Activated CD8-positive, alpha-beta memory T cell treated with anti-CD3 and anti-CD28 coated beads, Interleukin-2, amount 10 ng/mL, durations not matched to agents 7 days and 5 days (primary cell): ENCODE measurements around the gene AMN1. TPM values are rescaled to one million over a fixed set of nuclear protein-coding genes. Genes with fewer than 3 reads are reported as not detected.
"Not testable (repeated sequence)": the region's sequence is repeated elsewhere in the genome, so short reads cannot be mapped to it uniquely, and the experiment has no call there.

Experiments used
- ATAC-seq: fragments of 150-1000 bp; cut with Tn5 transposase; one replicate; pipeline ENCODE4 v1.10.0; 2021; ENCODE audit warnings: moderate library complexity
- CTCF ChIA-PET: fragments of 350-600 bp; sonication (Branson Sonifier 250); formaldehyde crosslinking; loops from one replicate; lab custom pipeline; 2021; ENCODE audit warnings: antibody characterized with exemption; lab: Charles Lee
- DNase-seq: peaks from one replicate; pipeline ENCODE4 v3.0.0-alpha.2; 2020
- H3K27ac Mint-ChIP-seq: one replicate; pipeline ENCODE4 v1.8.0; 2021; ENCODE audit warnings: mild to moderate bottlenecking, mixed read lengths
- H3K27me3 Mint-ChIP-seq: one replicate; pipeline ENCODE4 v1.8.0; 2021; ENCODE audit warnings: mixed read lengths
- H3K36me3 Mint-ChIP-seq: one replicate; pipeline ENCODE4 v1.8.0; 2021; ENCODE audit warnings: mild to moderate bottlenecking, mixed read lengths
- H3K4me1 Mint-ChIP-seq: one replicate; pipeline ENCODE4 v1.8.0; 2021; ENCODE audit warnings: mixed read lengths
- H3K4me3 Mint-ChIP-seq: one replicate; pipeline ENCODE4 v1.8.0; 2021; ENCODE audit warnings: mild to moderate bottlenecking, moderate library complexity, mixed read lengths
- H3K9me3 Mint-ChIP-seq: one replicate; pipeline ENCODE4 v1.8.0; 2022; ENCODE audit warnings: low read depth, mixed read lengths
- total RNA-seq, 2 experiments: library from RNA; stranded (reverse); gene quantifications; one replicate each; pipeline ENCODE4 v1.2.3, GENCODE V29; 2021

AMN1 gene
- total RNA-seq, 2 experiments from 2014 or later, result 3.1 to 3.9 TPM

DNA sequence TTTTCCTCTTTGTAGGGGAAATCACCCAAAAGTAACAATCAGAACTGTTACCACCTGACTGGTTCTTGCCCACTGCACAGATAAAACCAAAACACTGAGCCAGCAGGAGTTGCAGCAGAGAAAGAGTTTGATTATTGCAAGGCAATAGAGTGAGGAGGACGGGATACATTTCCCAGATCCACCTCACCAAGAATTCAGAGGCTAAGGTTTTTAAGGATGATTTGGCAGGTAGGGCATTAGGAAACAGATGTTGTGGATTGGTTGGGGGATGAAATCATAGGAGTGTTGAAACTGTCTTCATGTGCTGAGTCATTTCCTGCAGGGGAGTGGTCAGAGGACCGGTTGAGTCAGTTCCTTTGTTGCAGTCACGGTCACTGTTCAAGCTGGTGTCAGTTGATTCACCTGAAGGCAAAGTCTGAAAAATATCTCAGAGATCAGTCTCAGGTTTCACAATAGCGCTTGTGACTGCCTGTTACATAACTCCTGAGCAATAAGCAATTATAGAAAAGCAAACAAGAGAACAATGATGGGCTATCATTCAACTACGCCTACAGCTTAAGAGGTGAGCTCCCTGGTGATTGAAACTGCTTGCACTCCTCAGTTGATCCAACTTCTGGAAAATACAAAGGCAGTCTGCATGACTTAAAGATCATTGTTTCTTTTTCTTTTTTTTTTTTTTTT is 20.3 kb upstream of the AMN1 start:
- Mint-ChIP-seq H3K4me1 (peaks cover 45% of the 10 kb centered on the region), H3K27me3 (peaks cover 11% of the 10 kb centered on the region), H3K36me3 (peaks cover 20% of the 10 kb centered on the region)

DNA sequence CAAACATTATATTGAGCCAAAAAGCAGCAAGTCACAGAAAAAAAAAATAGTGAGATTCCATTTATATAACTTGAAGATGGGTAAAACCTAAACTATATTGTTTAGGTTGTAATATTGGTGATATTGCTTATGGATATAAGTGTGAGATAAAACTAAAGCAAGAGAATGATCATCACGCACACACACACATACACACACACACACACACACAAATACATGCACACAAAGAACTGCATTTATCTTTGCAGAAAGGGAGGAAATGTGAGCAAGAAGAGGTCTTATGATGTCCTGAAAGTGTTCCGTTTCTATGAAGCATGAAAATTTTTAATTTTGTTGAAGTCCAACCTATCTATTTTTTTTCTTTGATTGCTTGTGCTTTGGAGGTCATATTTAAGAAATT is 16.4 kb upstream of the AMN1 start:
- no peak overlapping the region for H3K4me3 Mint-ChIP-seq
- no peak for ATAC-seq
- no peak for DNase-seq
- H3K4me1 Mint-ChIP-seq, result peaks cover 44% of the 10 kb centered on the region
- CTCF ChIA-PET, result interaction anchor here (0.7 to 1.1 kb wide), 2 partner anchors 10 to 375 kb away, joined by 3 read pairs; no protein-coding TSS in a partner anchor
- peaks cover 15% of the 10 kb centered on the region for H3K36me3 Mint-ChIP-seq
- peaks cover 2% of the 10 kb centered on the region for H3K9me3 Mint-ChIP-seq
- H3K27ac Mint-ChIP-seq, result no peak overlapping the region
- peaks cover 4% of the 10 kb centered on the region for H3K27me3 Mint-ChIP-seq

More for the DNA sequence above, 20.3 kb upstream of the AMN1 start:
- H3K27ac Mint-ChIP-seq, result peak overlapping the region; percentile 84
- ATAC-seq (peak; percentile 95), DNase-seq (peak; percentile 91)
- H3K4me3 Mint-ChIP-seq, result peak overlapping the region; percentile 27
- peaks cover 2% of the 10 kb centered on the region for H3K9me3 Mint-ChIP-seq
- CTCF ChIA-PET, result interaction anchor here (1.5 kb wide), 1 partner anchor 67 kb away, joined by 3 read pairs; no protein-coding TSS in a partner anchor

DNA sequence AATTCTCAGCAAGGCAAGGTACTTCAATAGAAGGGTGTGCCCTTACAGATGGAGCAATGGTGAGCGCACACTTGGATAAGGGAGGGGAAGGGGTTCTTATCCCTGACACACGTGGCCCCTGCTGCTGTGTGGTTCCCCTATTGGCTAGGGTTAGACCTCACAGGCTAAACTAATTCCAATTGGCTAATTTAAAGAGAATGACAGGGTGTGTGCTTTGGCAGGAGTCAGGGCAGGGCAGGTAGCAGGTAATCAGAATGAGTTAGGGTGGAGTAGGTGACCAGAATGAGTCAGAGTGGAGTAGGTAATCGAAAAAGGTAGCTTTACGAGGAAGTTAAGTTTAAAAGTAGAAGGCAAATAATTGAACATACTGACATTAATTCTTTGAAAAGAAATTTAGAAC is 15.5 kb upstream of the AMN1 start:
- not testable (repeated sequence) for H3K9me3 Mint-ChIP-seq, H3K27ac Mint-ChIP-seq, DNase-seq, H3K4me3 Mint-ChIP-seq, H3K27me3 Mint-ChIP-seq, ATAC-seq
- peaks cover 13% of the 10 kb centered on the region for H3K36me3 Mint-ChIP-seq
- H3K4me1 Mint-ChIP-seq, result peaks cover 41% of the 10 kb centered on the region
- CTCF ChIA-PET, result interaction anchor here (0.7 kb wide), 1 partner anchor 374 kb away, joined by 3 read pairs; no protein-coding TSS in a partner anchor

DNA sequence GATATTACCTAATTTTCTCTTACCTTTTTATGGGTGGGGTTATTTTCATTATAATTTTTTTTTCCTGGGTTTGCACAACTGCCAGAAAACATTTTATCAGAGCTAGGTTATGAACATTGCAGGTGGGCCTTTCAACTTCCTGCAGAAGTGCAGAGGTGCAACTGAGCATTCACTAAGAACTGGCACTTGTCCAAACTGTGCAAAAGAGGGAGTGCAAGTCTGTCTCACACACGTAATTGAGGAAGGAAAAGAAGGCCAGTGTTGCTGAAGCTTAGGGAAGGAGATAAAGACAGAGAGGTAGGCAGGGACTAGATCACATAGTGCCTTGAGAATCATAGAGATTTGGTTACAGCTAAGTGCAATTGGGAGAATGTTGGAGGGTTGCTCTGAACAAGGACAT is 14.1 kb upstream of the AMN1 start:
- Mint-ChIP-seq H3K4me1 (peaks cover 31% of the 10 kb centered on the region), H3K4me3 (no peak overlapping the region), H3K27me3 (peaks cover 2% of the 10 kb centered on the region), H3K9me3 (no peaks in the 10 kb centered on the region), H3K36me3 (peaks cover 6% of the 10 kb centered on the region), H3K27ac (no peak overlapping the region)
- ATAC-seq, result no peak
- CTCF ChIA-PET, result interaction anchor here (0.8 kb wide), 1 partner anchor 9 kb away, joined by 4 read pairs; no protein-coding TSS in a partner anchor
- no peak for DNase-seq

DNA sequence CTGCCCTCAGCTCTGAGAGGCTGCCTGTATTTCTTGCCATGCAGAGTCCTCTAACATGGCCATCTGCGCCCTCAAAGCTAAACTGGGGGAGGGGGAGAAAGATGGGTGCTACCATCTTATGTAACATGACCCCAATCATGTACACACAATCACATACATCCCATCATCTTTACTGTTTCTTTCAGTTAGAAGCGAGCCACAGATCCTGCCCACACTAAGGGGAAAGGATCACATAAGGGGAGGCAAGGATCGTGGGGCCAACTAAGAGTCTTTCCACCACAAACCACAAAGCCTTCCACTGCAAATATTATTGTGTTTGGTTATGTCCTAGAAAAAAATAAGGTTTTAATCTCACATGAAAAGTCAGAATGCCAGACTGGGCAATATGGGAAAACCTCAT is 11.8 kb upstream of the AMN1 start:
- CTCF ChIA-PET, result interaction anchor here (1.5 kb wide), 1 partner anchor 13 kb away, joined by 4 read pairs; no protein-coding TSS in a partner anchor
- DNase-seq, result no peak
- H3K27ac Mint-ChIP-seq, result no peak overlapping the region
- H3K4me1 Mint-ChIP-seq, result peaks cover 24% of the 10 kb centered on the region
- ATAC-seq, result no peak
- no peak overlapping the region for H3K4me3 Mint-ChIP-seq
- peaks cover 4% of the 10 kb centered on the region for H3K36me3 Mint-ChIP-seq
- H3K9me3 Mint-ChIP-seq, result no peaks in the 10 kb centered on the region
- H3K27me3 Mint-ChIP-seq, result no peaks in the 10 kb centered on the region

DNA sequence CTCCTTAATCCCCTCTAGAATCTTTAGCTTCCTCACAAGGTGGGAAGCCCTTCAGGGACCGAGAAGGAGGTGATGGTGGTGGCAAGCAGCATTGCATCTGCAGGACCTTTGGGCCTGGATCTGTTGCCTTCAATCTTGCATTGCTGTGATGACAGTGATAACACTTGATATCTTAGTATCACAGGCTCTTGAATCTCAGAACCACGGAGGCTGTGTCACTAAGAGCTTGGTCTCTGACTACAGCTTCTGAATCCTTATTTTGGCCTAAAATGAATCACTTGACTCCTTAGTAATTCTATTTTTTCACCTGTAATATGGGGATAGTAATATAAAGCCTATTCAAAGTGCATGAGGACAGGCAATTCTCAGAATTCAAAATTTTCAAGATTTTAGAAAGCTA is 8.9 kb upstream of the AMN1 start:
- Mint-ChIP-seq H3K4me3 (no peak overlapping the region), H3K4me1 (peaks cover 38% of the 10 kb centered on the region), H3K27ac (no peak overlapping the region), H3K27me3 (no peaks in the 10 kb centered on the region), H3K36me3 (peaks cover 7% of the 10 kb centered on the region), H3K9me3 (no peaks in the 10 kb centered on the region)
- ATAC-seq, result no peak
- CTCF ChIA-PET, result interaction anchor here (0.8 to 1.8 kb wide), 3 partner anchors 9 to 152 kb away, joined by 3 to 5 read pairs (median 4); no protein-coding TSS in a partner anchor
- DNase-seq, result no peak

DNA sequence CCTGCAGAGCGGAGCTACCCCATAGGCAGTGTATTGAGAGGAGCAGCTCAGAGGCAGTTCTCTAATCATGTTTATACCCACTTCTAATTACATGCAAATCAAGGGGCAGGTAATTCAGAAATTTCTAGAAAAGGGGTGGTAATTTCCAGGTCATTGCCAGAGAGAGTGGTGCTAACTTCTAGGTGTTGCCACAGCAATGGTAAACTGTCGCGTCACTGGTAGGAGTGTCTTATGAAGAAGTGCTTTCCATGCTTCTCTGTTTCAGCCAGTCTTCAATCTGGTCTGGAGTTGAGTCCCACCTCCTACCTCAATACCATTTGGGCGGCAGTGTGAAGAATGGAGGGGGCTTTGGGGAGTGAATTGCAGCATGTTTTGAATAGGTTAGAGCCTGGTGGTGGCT is 8.5 kb upstream of the AMN1 start:
- peaks cover 39% of the 10 kb centered on the region for H3K4me1 Mint-ChIP-seq
- no peak overlapping the region for H3K4me3 Mint-ChIP-seq
- DNase-seq, result no peak
- H3K27ac Mint-ChIP-seq, result no peak overlapping the region
- H3K36me3 Mint-ChIP-seq, result peaks cover 7% of the 10 kb centered on the region
- H3K27me3 Mint-ChIP-seq, result no peaks in the 10 kb centered on the region
- ATAC-seq, result no peak
- no peaks in the 10 kb centered on the region for H3K9me3 Mint-ChIP-seq
- CTCF ChIA-PET, result interaction anchor here (0.8 to 1.8 kb wide), 3 partner anchors 9 to 153 kb away, joined by 3 to 5 read pairs (median 4); no protein-coding TSS in a partner anchor

DNA sequence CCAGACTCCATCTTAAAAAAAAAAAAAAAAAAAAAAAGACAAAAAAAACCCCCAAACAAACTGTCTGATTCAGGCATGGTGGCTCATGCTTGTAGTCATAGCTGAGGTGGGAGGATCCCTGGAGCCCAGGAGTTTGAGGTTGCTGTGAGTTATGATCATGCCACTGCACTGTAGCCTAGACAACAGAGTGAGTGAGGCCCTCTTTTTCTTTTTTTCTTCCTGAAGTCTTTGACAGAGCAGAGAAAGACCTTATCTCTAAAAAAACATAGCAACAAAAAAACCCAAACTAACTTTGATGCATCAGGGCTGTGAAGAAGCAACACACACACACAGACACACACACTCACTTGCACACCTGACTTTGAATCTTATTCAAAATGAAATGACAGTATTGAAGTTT is 7.7 kb upstream of the AMN1 start:
- Mint-ChIP-seq H3K4me3 (no peak overlapping the region), H3K27ac (peak overlapping the region; percentile 49), H3K36me3 (peaks cover 11% of the 10 kb centered on the region), H3K27me3 (no peaks in the 10 kb centered on the region), H3K9me3 (no peaks in the 10 kb centered on the region), H3K4me1 (peaks cover 38% of the 10 kb centered on the region)
- CTCF ChIA-PET, result no interaction called here
- DNase-seq (peak; percentile 73), ATAC-seq (peak; percentile 72)

DNA sequence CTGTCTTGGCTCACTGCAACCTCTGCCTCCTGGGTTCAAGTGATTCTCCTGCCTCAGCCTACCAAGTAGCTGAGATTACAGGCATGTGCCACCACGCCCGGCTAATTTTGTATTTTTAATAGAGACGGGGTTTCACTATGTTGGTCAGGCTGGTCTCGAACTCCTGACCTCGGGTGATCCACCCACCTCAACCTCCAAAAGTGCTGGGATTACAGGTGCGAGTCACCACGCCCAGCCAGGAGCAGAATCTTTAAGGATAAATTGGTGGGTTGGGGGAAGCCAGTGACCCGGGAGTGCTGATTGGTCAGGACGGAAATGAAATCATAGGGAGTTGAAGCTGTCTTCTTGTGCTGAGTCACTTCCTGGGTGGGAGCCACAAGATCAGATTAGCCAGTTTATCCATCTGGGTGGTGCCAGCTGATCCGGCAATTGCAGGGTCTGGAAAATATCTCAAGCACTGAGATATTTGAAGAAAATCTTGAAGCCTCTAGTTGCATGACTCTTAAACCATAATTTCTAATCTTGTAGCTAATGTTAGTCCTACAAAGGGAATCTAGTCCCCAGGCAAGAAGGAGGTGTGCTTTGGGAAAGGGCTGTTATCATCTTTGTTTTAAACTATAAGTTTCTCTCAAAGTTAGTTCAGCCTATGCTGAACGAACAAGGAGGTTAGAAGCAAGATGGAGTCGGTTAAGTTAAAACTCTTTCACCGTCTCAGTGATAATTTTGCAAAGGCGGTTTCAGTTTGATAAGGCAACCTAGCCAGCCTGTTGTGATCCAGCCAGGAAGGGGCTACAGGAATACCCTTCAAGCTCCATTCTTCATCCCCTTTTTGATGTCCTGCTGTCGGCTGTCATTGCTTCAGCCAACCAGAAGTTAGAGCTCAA is 5.0 kb upstream of the AMN1 start:
- peak; percentile 76 for DNase-seq
- peak overlapping the region; percentile 69 for H3K27ac Mint-ChIP-seq
- H3K4me3 Mint-ChIP-seq, result peak overlapping the region; percentile 19
- CTCF ChIA-PET, result interaction anchor here (1.0 to 2.7 kb wide), 6 partner anchors 9 to 225 kb away, joined by 3 to 14 read pairs (median 5); partner anchors contain the start of gene RESF1
- H3K36me3 Mint-ChIP-seq, result peaks cover 19% of the 10 kb centered on the region
- peaks cover 45% of the 10 kb centered on the region for H3K4me1 Mint-ChIP-seq
- not testable (repeated sequence) for H3K9me3 Mint-ChIP-seq, ATAC-seq, H3K27me3 Mint-ChIP-seq

DNA sequence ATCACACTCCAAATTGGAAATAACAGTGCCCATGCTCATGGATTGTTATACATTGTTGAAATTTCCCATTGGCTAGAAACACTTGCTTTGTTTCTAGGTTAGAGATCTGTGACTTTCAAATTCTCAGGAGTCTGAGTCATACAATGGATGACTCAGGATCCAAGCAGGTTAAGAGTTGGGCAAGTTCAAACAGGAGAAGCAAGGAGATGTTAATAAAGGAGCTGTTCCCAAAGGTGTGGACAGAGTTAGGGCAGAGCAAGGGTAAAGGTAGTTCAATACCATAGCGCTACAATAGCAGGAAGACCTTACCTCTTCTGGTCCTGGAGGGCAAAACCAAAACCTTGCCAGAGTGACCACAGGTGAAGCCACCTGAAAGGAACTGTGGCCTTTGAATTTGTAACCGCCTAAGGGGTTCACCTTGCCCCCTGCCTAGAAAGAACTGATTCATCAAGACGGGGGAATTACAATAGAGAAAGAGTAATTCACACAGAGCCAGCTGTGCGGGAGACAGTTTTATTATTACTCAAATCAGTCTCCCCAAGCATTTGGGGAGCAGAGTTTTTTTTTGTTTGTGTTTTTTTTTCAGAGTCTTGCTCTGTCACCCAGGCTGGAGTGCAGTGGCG is 4.2 kb upstream of the AMN1 start:
- DNase-seq, result peak; percentile 69
- Mint-ChIP-seq H3K27me3 (no peaks in the 10 kb centered on the region), H3K27ac (peak overlapping the region; percentile 69), H3K4me3 (peak overlapping the region; percentile 19), H3K4me1 (peaks cover 46% of the 10 kb centered on the region), H3K36me3 (peaks cover 19% of the 10 kb centered on the region), H3K9me3 (peaks cover 4% of the 10 kb centered on the region)
- no peak for ATAC-seq
- CTCF ChIA-PET, result interaction anchor here (1.6 to 2.7 kb wide), 4 partner anchors 10 to 226 kb away, joined by 4 to 14 read pairs (median 8); partner anchors contain the start of gene RESF1

DNA sequence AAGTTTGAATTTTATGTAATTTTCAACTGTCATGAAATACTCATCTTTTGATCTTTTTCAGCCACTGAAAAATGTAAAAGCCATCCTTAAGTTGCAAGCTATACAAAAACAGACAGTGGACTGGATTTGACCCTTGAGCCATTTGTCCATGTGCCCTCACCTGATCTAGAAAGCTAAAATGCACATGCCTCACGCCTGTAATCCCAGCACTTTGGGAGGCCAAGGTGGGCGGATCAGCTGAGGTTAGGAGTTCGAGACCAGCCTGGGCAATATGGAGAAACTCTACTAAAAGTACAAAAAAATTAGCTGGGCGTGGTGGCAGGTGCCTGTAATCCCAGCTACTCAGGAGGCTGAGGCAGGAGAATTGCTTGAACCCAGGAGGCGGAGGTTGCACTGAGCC is 2.4 kb upstream of the AMN1 start:
- H3K4me3 Mint-ChIP-seq, result not testable (repeated sequence)
- peaks cover 47% of the 10 kb centered on the region for H3K4me1 Mint-ChIP-seq
- CTCF ChIA-PET, result interaction anchor here (1.9 kb wide), 1 partner anchor 49 kb away, joined by 4 read pairs; no protein-coding TSS in a partner anchor

DNA sequence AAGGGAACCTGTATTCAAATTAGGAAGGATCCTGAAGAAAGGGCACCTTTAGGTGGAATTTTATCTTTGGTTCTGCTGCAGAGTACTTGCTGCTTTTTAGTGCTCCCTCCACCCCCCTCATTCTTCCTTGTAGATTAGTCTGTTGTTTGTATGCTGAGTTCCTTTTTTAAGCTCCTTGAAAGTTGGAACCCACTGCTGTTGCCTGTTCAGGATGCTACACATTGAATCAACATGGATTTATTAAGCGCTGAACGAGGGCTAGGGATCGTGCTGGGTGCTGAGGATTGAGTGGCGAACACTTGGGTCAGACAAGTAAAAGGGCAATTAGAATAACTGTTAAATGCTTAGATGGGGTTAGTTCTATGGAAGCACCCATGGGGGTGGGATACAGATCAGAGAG is 884 bp upstream of the AMN1 start:
- Mint-ChIP-seq H3K27me3 (peaks cover 2% of the 10 kb centered on the region), H3K4me1 (peaks cover 44% of the 10 kb centered on the region), H3K27ac (peak overlapping the region; percentile 99), H3K36me3 (peaks cover 22% of the 10 kb centered on the region), H3K9me3 (peaks cover 4% of the 10 kb centered on the region), H3K4me3 (peak overlapping the region; percentile 95)
- CTCF ChIA-PET, result interaction anchor here (0.9 to 2.7 kb wide), 8 partner anchors 10 to 231 kb away, joined by 3 to 15 read pairs (median 4); partner anchors contain the start of genes ETFBKMT and RESF1
- ATAC-seq, result no peak
- DNase-seq, result no peak

More for the DNA sequence above, 2.4 kb upstream of the AMN1 start:
- not testable (repeated sequence) for DNase-seq, H3K27me3 Mint-ChIP-seq, H3K27ac Mint-ChIP-seq, H3K9me3 Mint-ChIP-seq, ATAC-seq
- peaks cover 24% of the 10 kb centered on the region for H3K36me3 Mint-ChIP-seq
